ENCODE results near the gene WTIP.

DNA sequence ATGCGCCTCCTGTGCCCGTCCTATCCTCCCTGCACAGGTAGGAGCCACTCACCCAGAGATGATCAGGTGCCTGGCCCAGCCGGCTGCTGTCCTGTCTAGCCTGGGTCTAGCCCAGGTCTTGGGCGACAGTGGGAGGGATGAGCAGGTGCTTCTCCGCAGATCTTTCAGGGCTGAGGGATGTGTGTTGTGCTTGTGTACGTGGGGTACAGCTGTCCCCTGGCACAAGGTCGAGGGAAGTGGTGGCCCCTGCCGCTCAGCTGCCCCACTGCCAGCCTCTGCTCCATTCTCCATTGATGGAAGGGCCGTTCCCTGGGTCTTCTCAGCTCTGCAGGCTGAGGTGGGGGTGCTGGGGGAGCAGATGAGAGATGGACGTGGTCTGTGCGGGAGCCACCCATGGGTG lies 13.0 kb downstream of the WTIP start:
- TF ChIP-seq, protein P1, sequence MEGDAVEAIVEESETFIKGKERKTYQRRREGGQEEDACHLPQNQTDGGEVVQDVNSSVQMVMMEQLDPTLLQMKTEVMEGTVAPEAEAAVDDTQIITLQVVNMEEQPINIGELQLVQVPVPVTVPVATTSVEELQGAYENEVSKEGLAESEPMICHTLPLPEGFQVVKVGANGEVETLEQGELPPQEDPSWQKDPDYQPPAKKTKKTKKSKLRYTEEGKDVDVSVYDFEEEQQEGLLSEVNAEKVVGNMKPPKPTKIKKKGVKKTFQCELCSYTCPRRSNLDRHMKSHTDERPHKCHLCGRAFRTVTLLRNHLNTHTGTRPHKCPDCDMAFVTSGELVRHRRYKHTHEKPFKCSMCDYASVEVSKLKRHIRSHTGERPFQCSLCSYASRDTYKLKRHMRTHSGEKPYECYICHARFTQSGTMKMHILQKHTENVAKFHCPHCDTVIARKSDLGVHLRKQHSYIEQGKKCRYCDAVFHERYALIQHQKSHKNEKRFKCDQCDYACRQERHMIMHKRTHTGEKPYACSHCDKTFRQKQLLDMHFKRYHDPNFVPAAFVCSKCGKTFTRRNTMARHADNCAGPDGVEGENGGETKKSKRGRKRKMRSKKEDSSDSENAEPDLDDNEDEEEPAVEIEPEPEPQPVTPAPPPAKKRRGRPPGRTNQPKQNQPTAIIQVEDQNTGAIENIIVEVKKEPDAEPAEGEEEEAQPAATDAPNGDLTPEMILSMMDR (IDR thresholded peaks at IDR 0.05) = no peak
- no peak for TF ChIP-seq POLR2A (IDR thresholded peaks at IDR 0.05)

All from lower leg skin (tissue), 3 donors.